Left ventricle myocardium superior (tissue), 1 donor: ENCODE results near the gene FCER1G. TPM values are rescaled to one million over a fixed set of nuclear protein-coding genes. Genes with fewer than 3 reads are reported as not detected.
"Not testable (repeated sequence)": the region's sequence is repeated elsewhere in the genome, so short reads cannot be mapped to it uniquely, and the experiment has no call there.

ENCODE experiments used
- ATAC-seq: fragments of 200-7000 bp; cut with Tn5 transposase; one replicate; pipeline ENCODE4 v1.9.1; 2020; ENCODE audit warnings: mild to moderate bottlenecking, moderate library complexity
- DNase-seq: peaks from one replicate; pipeline ENCODE4 v3.0.0-alpha.2; 2020
- intact Hi-C: fragments of 100-400 bp; cut with micrococcal nuclease; formaldehyde crosslinking; loops from one replicate; pipeline ENCODE4 v1.11.0; 2022
- microRNA-seq: library from miRNA; unstranded; fragments of <30 nt; microRNA quantifications from one replicate; pipeline ENCODE4 v1.2.0, GENCODE V29; 2020; ENCODE audit warnings: borderline number of aligned reads
- total RNA-seq: library from RNA; stranded (reverse); fragmentation: NEBNext Ultra II Directional; extraction: Animal tissue kit (Norgen Biotek cat#: 25700); gene quantifications from one replicate; pipeline ENCODE4 v1.2.1, GENCODE V29; 2021
- donor health status: DM: no; HTN: yes; CAD: no; lungs with severe emphysema.

FCER1G gene
- total RNA-seq, 1 donor from 2014 or later = 24.8 TPM

GRCh38 chr1:161255955-161256520 is 40.9 kb downstream of the FCER1G start:
- ATAC-seq, DNase-seq, intact Hi-C loops: not testable (repeated sequence)

GRCh38 chr1:161257109-161257508 is 42.0 kb downstream of the FCER1G start:
- DNase-seq, intact Hi-C loops, ATAC-seq: not testable (repeated sequence)

GRCh38 chr1:161258439-161259344 is 43.6 kb downstream of the FCER1G start, which contains the start of gene PCP4L1:
TSS of gene PCP4L1 (plus strand) at chr1:161258745. CDS start at chr1:161258975, 230 bp downstream.
- ATAC-seq (peak; percentile 85), DNase-seq (peak; percentile 47)
- intact Hi-C loops = no loop called here

GRCh38 chr1:161259345-161259702 is 44.2 kb downstream of the FCER1G start:
- DNase-seq (no peak), ATAC-seq (no peak)
- intact Hi-C loops = no loop called here

- ATAC-seq (no peak), DNase-seq (no peak)
- intact Hi-C loops = no loop called here
Measured at GRCh38 chr1:161259765-161260164, 44.7 kb downstream of the FCER1G start.

- ATAC-seq (no peak), DNase-seq (no peak)
- intact Hi-C loops = no loop called here
Measured at GRCh38 chr1:161260376-161261260, 45.5 kb downstream of the FCER1G start.

GRCh38 chr1:161261261-161262235 is 46.5 kb downstream of the FCER1G start:
- intact Hi-C loops = no loop called here
- ATAC-seq = no peak
- DNase-seq = no peak

GRCh38 chr1:161265305-161265704 is 50.2 kb downstream of the FCER1G start:
- DNase-seq (no peak), ATAC-seq (no peak)
- intact Hi-C loops = no loop called here

GRCh38 chr1:161266202-161266601 is 51.1 kb downstream of the FCER1G start:
- intact Hi-C loops = no loop called here
- ATAC-seq (no peak), DNase-seq (no peak)

GRCh38 chr1:161266836-161267235 is 51.7 kb downstream of the FCER1G start:
- intact Hi-C loops = no loop called here
- no peak for DNase-seq
- ATAC-seq = no peak

- ATAC-seq (peak; percentile 31), DNase-seq (no peak)
- intact Hi-C loops = no loop called here
Measured at GRCh38 chr1:161267321-161267720, 52.2 kb downstream of the FCER1G start.

Small RNA genes within 50 kb of the gene (microRNA-seq; reads per million reads assigned to microRNA genes)
- not detected for gene MIR5187

Other genes starting within 250 kb of the FCER1G start
- 8.3 TPM for gene F11R, start 194.1 kb upstream of the FCER1G start, total RNA-seq
- gene TSTD1, start 176.3 kb upstream of the FCER1G start, total RNA-seq = 15.4 TPM
- gene USF1, start 169.3 kb upstream of the FCER1G start, total RNA-seq = 30.3 TPM
- gene ARHGAP30, start 145.4 kb upstream of the FCER1G start, total RNA-seq = 3.7 TPM
- gene NECTIN4, start 125.7 kb upstream of the FCER1G start, total RNA-seq = not detected
- 5.2 TPM for gene KLHDC9, start 116.9 kb upstream of the FCER1G start, total RNA-seq
- gene PFDN2, start 97.3 kb upstream of the FCER1G start, total RNA-seq = 64.8 TPM
- 33.0 TPM for gene NIT1, start 97.2 kb upstream of the FCER1G start, total RNA-seq
- 29.3 TPM for gene DEDD, start 82.6 kb upstream of the FCER1G start, total RNA-seq
- gene UFC1, start 61.3 kb upstream of the FCER1G start, total RNA-seq = 78.0 TPM
- gene USP21, start 55.8 kb upstream of the FCER1G start, total RNA-seq = 22.9 TPM
- 10.7 TPM for gene PPOX, start 48.9 kb upstream of the FCER1G start, total RNA-seq
- gene B4GALT3, start 37.8 kb upstream of the FCER1G start, total RNA-seq = 23.6 TPM
- 7.2 TPM for gene ADAMTS4, start 16.2 kb upstream of the FCER1G start, total RNA-seq
- gene NDUFS2, start 12.9 kb upstream of the FCER1G start, total RNA-seq = 335 TPM
- not detected for gene APOA2, start 8.3 kb downstream of the FCER1G start, total RNA-seq
- 41.8 TPM for gene TOMM40L, start 10.8 kb downstream of the FCER1G start, total RNA-seq
- gene NR1I3, start 22.9 kb downstream of the FCER1G start, total RNA-seq = not detected
- gene PCP4L1, start 43.5 kb downstream of the FCER1G start, total RNA-seq = 0.17 TPM
- 3.8 TPM for gene MPZ, start 94.7 kb downstream of the FCER1G start, total RNA-seq
- 415 TPM for gene SDHC, start 99.1 kb downstream of the FCER1G start, total RNA-seq
- gene CFAP126, start 152.6 kb downstream of the FCER1G start, total RNA-seq = not detected